Left lung (tissue), 10 donors: ENCODE data around the gene SLC25A12. TPM values are rescaled to one million over a fixed set of nuclear protein-coding genes. Genes with fewer than 3 reads are reported as not detected.
A peak's percentile ranks its signal among the peaks of the same experiment; 100 is the strongest.

Source experiments
- ATAC-seq: fragments of 200-7000 bp; cut with Tn5 transposase; one replicate; pipeline ENCODE4 v1.9.1; 2020; ENCODE audit warnings: moderate library complexity
- DNase-seq, 4 donors: peaks; one replicate each; pipeline ENCODE4 v3.0.0-alpha.2; 2013 to 2020
- H3K27ac ChIP-seq, 2 donors: fragments of 200-600 bp; sonication (generic) in 1 of 2; one replicate each; pipeline versions ENCODE4 v1.5.0 to v1.8.0; 2020 to 2021
- H3K27me3 ChIP-seq, 2 donors: fragments of 200-600 bp; sonication (generic) in 1 of 2; one replicate each; pipeline versions ENCODE4 v1.5.0 to v1.8.0; 2020 to 2021
- H3K36me3 ChIP-seq, 2 donors: fragments of 200-600 bp; sonication (generic) in 1 of 2; one replicate each; pipeline versions ENCODE4 v1.5.0 to v1.8.0; 2020 to 2021
- H3K4me1 ChIP-seq, 2 donors: fragments of 200-600 bp; one replicate each; pipeline ENCODE4 v1.8.0; 2021
- H3K4me3 ChIP-seq, 2 donors: fragments of 200-600 bp; sonication (generic) in 1 of 2; one replicate each; pipeline versions ENCODE4 v1.5.0 to v1.8.0; 2020 to 2021; ENCODE audit warnings: mild to moderate bottlenecking in 1 of 2
- H3K9me3 ChIP-seq, 2 donors: fragments of 200-600 bp; sonication (generic) in 1 of 2; one replicate each; pipeline versions ENCODE4 v1.5.0 to v1.8.0; 2020 to 2021
- CTCF ChIP-seq, 2 donors: fragments of 200-600 bp; sonication (generic) in 1 of 2; IDR thresholded peaks; one replicate each; pipeline versions ENCODE4 v1.5.0 to v1.8.0; 2021; ENCODE audit warnings: antibody characterized with exemption in 2 of 2
- intact Hi-C, 2 donors: fragments of 100-400 bp; cut with DNase I; formaldehyde crosslinking; loops; one replicate each; pipeline versions ENCODE4 v1.11.2 to v1.14.2; 2022
- polyA plus RNA-seq, 6 donors: library from polyadenylated mRNA; unstranded; fragments of 120-200 nt; gene quantifications; one replicate each; pipeline ENCODE4 v1.2.1, GENCODE V29; 2013; ENCODE audit not compliant: insufficient read length in 6 of 6
- total RNA-seq, 2 donors: library from RNA; stranded (reverse); fragmentation: NEBNext Ultra II Directional; extraction: Animal tissue kit (Norgen Biotek cat#: 25700); gene quantifications; one replicate each; pipeline ENCODE4 v1.2.1, GENCODE V29; 2021
- donor health status: DM: no; HTN: yes; CAD: no.
- donor health status: DM: no; HTN: no; CAD: no.

SLC25A12 gene
- total and polyA plus RNA-seq, 8 donors: 10.1 to 32.2 (median 25.5) TPM

GRCh38 chr2:171834286-171834685, 59.8 kb downstream of the SLC25A12 start:
- H3K27ac ChIP-seq: no peak overlapping the region
- peaks cover 0 to 8% of the 10 kb centered on the region in 2 donors for H3K9me3 ChIP-seq
- peaks cover 0 to 64% of the 10 kb centered on the region in 2 donors for H3K36me3 ChIP-seq
- intact Hi-C loops: no loop called here
- H3K4me3 ChIP-seq: no peak overlapping the region
- DNase-seq (no peak), ATAC-seq (no peak)
- H3K4me1 ChIP-seq: no peaks in the 10 kb centered on the region
- no peaks in the 10 kb centered on the region for H3K27me3 ChIP-seq
- TF ChIP-seq CTCF (IDR thresholded peaks at IDR 0.05): no peak

GRCh38 chr2:171832489-171832888, 61.6 kb downstream of the SLC25A12 start:
- no peak overlapping the region for H3K4me3 ChIP-seq
- no peak overlapping the region for H3K27ac ChIP-seq
- no peaks in the 10 kb centered on the region for H3K4me1 ChIP-seq
- peaks cover 0 to 8% of the 10 kb centered on the region in 2 donors for H3K9me3 ChIP-seq
- H3K36me3 ChIP-seq: peaks cover 0 to 64% of the 10 kb centered on the region in 2 donors
- no peak for ATAC-seq
- H3K27me3 ChIP-seq: no peaks in the 10 kb centered on the region
- TF ChIP-seq CTCF (IDR thresholded peaks at IDR 0.05): no peak
- intact Hi-C loops: no loop called here
- DNase-seq: no peak

GRCh38 chr2:171830039-171830438, 64.0 kb downstream of the SLC25A12 start:
- no peaks in the 10 kb centered on the region for H3K27me3 ChIP-seq
- ATAC-seq (no peak), DNase-seq (no peak)
- intact Hi-C loops: no loop called here
- H3K36me3 ChIP-seq: peaks cover 0 to 64% of the 10 kb centered on the region in 2 donors
- TF ChIP-seq CTCF (IDR thresholded peaks at IDR 0.05): no peak
- no peaks in the 10 kb centered on the region for H3K4me1 ChIP-seq
- H3K27ac ChIP-seq: no peak overlapping the region
- H3K9me3 ChIP-seq: peaks cover 0 to 8% of the 10 kb centered on the region in 2 donors
- H3K4me3 ChIP-seq: no peak overlapping the region

GRCh38 chr2:171824086-171824485, 70.0 kb downstream of the SLC25A12 start:
- peaks cover 0 to 12% of the 10 kb centered on the region in 2 donors for H3K36me3 ChIP-seq
- TF ChIP-seq CTCF (IDR thresholded peaks at IDR 0.05): no peak
- H3K9me3 ChIP-seq: no peaks in the 10 kb centered on the region
- no peaks in the 10 kb centered on the region for H3K27me3 ChIP-seq
- intact Hi-C loops: no loop called here
- ATAC-seq: no peak
- DNase-seq: no peak
- H3K4me1 ChIP-seq: no peaks in the 10 kb centered on the region
- no peak overlapping the region for H3K27ac ChIP-seq
- no peak overlapping the region for H3K4me3 ChIP-seq

GRCh38 chr2:171822525-171823322, 71.3 kb downstream of the SLC25A12 start:
- ATAC-seq (peak; percentile 35), DNase-seq (no peak)
- no peak for TF ChIP-seq CTCF (IDR thresholded peaks at IDR 0.05)
- Histone ChIP-seq H3K27ac (no peak overlapping the region), H3K36me3 (peaks cover 0 to 12% of the 10 kb centered on the region in 2 donors), H3K4me3 (no peak overlapping the region), H3K4me1 (no peaks in the 10 kb centered on the region), H3K27me3 (no peaks in the 10 kb centered on the region), H3K9me3 (no peaks in the 10 kb centered on the region)
- intact Hi-C loops: no loop called here
